Gastrocnemius medialis (tissue), 4 donors: ENCODE results near the gene CAMKK2. TPM values are rescaled to one million over a fixed set of nuclear protein-coding genes. Genes with fewer than 3 reads are reported as not detected.
"Not testable (repeated sequence)": the region's sequence is repeated elsewhere in the genome, so short reads cannot be mapped to it uniquely, and the experiment has no call there.

Experiments
- ATAC-seq, 2 donors: fragments of 150-250 bp; one replicate each; pipeline ENCODE4 v1.9.1; 2016
- DNase-seq, 2 donors: peaks; one replicate each; pipeline ENCODE4 v3.0.0-alpha.2; 2019
- H3K27ac ChIP-seq, 4 donors: fragments of 200-600 bp; sonication (generic); 1 replicate in 1 of 4; 2 replicates in 3 of 4; pipeline ENCODE4 v1.5.1; 2016 to 2018; ENCODE audit warnings: mild to moderate bottlenecking in 2 of 4, moderate library complexity in 1 of 4
- H3K27me3 ChIP-seq, 3 donors: fragments of 200-600 bp; sonication (generic) in 2 of 3; 1 replicate in 1 of 3; 2 replicates in 2 of 3; pipeline versions ENCODE4 v1.5.1 to v1.6.0; 2016 to 2019; ENCODE audit warnings: mild to moderate bottlenecking in 1 of 3, moderate library complexity in 1 of 3
- H3K36me3 ChIP-seq, 2 donors: fragments of 200-600 bp; sonication (generic) in 1 of 2; one replicate each; pipeline ENCODE4 v1.5.1; 2017 to 2018
- H3K4me1 ChIP-seq, 2 donors: fragments of 200-600 bp; sonication (generic) in 1 of 2; one replicate each; pipeline ENCODE4 v1.5.1; 2016 to 2017; ENCODE audit warnings: mild to moderate bottlenecking in 2 of 2
- H3K4me3 ChIP-seq, 4 donors: fragments of 200-600 bp; sonication (generic) in 3 of 4; 1 replicate in 1 of 4; 2 replicates in 3 of 4; pipeline ENCODE4 v1.5.1; 2016 to 2019; ENCODE audit warnings: mild to moderate bottlenecking in 2 of 4
- H3K9me3 ChIP-seq, 3 donors: fragments of 200-600 bp; sonication (generic) in 2 of 3; 1 replicate in 1 of 3; 2 replicates in 2 of 3; pipeline ENCODE4 v1.5.1; 2016 to 2019
- CTCF ChIP-seq, 5 experiments: fragments of 450-650 bp in 3 of 5; fragments of 200-600 bp in 2 of 5; sonication (generic) in 2 of 5; IDR thresholded peaks in 4 of 5; conservative IDR thresholded peaks in 1 of 5; 1 replicate in 4 of 5; 2 replicates in 1 of 5; pipeline ENCODE4 v1.5.1; 2016 to 2019; ENCODE audit warnings: antibody characterized with exemption in 5 of 5, mild to moderate bottlenecking in 3 of 5, moderate library complexity in 3 of 5
- POLR2A ChIP-seq, 2 donors: fragments of 450-650 bp; IDR thresholded peaks; one replicate each; pipeline ENCODE4 v1.6.1; 2017; ENCODE audit warnings: antibody characterized with exemption in 2 of 2, mild to moderate bottlenecking in 2 of 2, moderate library complexity in 2 of 2
- in situ Hi-C, 4 donors: fragments of 200-750 bp; cut with MboI; loops; one replicate each; pipeline versions ENCODE4 v1.15.0 to v1.8.0; 2017; ENCODE audit warnings: low sequenced_read_pairs in 4 of 4
- intact Hi-C: fragments of 100-400 bp; cut with DNase I; formaldehyde crosslinking; loops from one replicate; pipeline ENCODE4 v1.15.1; 2023; ENCODE audit warnings: low total_unique reads
- total RNA-seq, 4 donors: library from RNA; depleted of rRNA; stranded (reverse); fragments of >200 nt; gene quantifications; one replicate each; pipeline versions ENCODE4 v1.1.0 to v1.2.3, GENCODE V29; 2016

CAMKK2 gene
- total RNA-seq, 4 donors from 2014 or later, result 6.0 to 10.2 (median 7.5) TPM

- ATAC-seq, result no peak
Observed at GRCh38 chr12:121323908-121324307, 27.4 kb upstream of the CAMKK2 start.

DNA sequence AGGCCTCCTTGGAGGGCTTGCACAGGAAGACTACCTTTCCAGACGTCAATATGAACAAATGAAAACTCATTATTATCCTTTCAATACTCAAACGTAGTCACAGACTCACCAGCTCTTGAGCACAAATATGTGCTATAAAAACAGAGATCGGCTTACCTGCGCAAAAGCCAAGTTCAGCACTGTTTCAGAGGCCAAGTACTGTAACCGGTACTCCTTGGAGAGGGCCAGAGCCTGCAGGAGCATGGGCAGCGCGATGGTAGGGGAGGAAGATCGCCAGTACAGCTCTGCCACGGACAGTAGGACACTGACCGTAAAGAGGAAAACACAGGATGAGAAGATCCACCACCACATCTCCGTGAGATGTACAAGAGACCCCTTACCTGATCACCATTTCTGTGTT lies 21.6 kb upstream of the CAMKK2 start:
- Histone ChIP-seq H3K27ac (no peak overlapping the region), H3K4me1 (no peaks in the 10 kb centered on the region), H3K36me3 (peaks cover 0 to 45% of the 10 kb centered on the region in 2 donors), H3K27me3 (no peaks in the 10 kb centered on the region), H3K4me3 (no peak overlapping the region), H3K9me3 (no peaks in the 10 kb centered on the region)
- TF ChIP-seq CTCF (IDR thresholded peaks at IDR 0.05 in 4 of 5, conservative IDR thresholded peaks at IDR 0.05 in 1 of 5), result no peak
- TF ChIP-seq POLR2A (IDR thresholded peaks at IDR 0.05), result no peak
- no peak for DNase-seq
- in situ Hi-C loops (no loop called here), intact Hi-C loops (no loop called here)
- ATAC-seq, result no peak

More at GRCh38 chr12:121323908-121324307, 27.4 kb upstream of the CAMKK2 start:
- no peaks in the 10 kb centered on the region for H3K27me3 ChIP-seq
- no peak for TF ChIP-seq CTCF (IDR thresholded peaks at IDR 0.05 in 4 of 5, conservative IDR thresholded peaks at IDR 0.05 in 1 of 5)
- no peak for TF ChIP-seq POLR2A (IDR thresholded peaks at IDR 0.05)
- H3K36me3 ChIP-seq, result peaks cover 0 to 77% of the 10 kb centered on the region in 2 donors
- peaks cover 0 to 8% of the 10 kb centered on the region in 2 donors for H3K4me1 ChIP-seq
- H3K9me3 ChIP-seq, result no peaks in the 10 kb centered on the region
- in situ Hi-C loops (no loop called here), intact Hi-C loops (no loop called here)
- no peak overlapping the region for H3K27ac ChIP-seq
- no peak overlapping the region for H3K4me3 ChIP-seq
- no peak for DNase-seq

DNA sequence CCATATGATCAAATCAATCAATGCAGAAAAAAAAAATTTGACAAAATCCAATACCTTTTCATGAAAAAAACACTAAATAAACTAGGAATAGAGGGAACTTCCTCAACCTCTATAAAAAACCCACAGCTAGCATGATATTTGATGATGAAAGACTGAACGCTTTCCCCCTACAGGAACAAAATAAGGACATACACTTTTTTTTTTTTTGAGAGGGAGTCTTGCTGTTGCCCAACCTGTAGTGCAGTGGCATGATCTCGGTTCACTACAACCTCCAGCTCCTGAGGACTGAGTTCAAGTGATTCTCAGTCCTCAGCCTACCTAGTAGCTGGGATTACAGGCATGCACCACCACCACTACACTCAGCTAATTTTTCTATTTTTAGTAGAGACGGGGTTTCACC lies 17.9 kb upstream of the CAMKK2 start:
- H3K36me3 ChIP-seq, result peaks cover 0 to 37% of the 10 kb centered on the region in 2 donors
- H3K9me3 ChIP-seq, result no peaks in the 10 kb centered on the region
- no peak overlapping the region for H3K4me3 ChIP-seq
- H3K4me1 ChIP-seq, result no peaks in the 10 kb centered on the region
- DNase-seq (no peak), ATAC-seq (no peak)
- TF ChIP-seq CTCF (IDR thresholded peaks at IDR 0.05 in 4 of 5, conservative IDR thresholded peaks at IDR 0.05 in 1 of 5) (no peak), POLR2A (IDR thresholded peaks at IDR 0.05) (no peak)
- H3K27ac ChIP-seq, result no peak overlapping the region
- H3K27me3 ChIP-seq, result no peaks in the 10 kb centered on the region
- intact Hi-C loops, result no loop called here
- in situ Hi-C loops, result no loop called here

DNA sequence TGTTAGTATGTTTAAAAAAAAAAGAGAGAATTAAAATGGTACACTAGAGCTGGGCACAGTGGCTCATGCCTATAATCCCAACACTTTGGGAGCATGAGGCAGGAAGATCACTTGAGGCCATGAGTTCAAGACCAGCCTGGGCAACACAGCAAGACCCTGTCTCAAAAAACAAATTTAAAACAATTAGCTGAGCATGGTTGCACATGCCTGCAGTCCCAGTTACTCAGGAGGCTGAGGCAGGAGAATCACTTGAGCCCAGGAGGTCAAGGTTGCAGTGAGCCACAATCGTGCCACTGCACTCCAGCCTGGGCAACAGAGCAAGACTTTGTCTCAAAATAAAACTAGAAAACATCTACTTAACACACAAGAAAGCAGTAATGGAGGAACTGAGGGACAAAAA lies 13.7 kb upstream of the CAMKK2 start:
- ATAC-seq, intact Hi-C loops, DNase-seq, H3K9me3 ChIP-seq, H3K4me3 ChIP-seq, H3K4me1 ChIP-seq, H3K27ac ChIP-seq, H3K27me3 ChIP-seq, in situ Hi-C loops: not testable (repeated sequence)
- H3K36me3 ChIP-seq, result peaks cover 0 to 28% of the 10 kb centered on the region in 2 donors

- H3K4me1 ChIP-seq, in situ Hi-C loops, H3K9me3 ChIP-seq, H3K4me3 ChIP-seq, H3K27ac ChIP-seq, ATAC-seq, intact Hi-C loops, DNase-seq, H3K27me3 ChIP-seq: not testable (repeated sequence)
- peaks cover 0 to 28% of the 10 kb centered on the region in 2 donors for H3K36me3 ChIP-seq
Observed at GRCh38 chr12:121307397-121307796, 10.9 kb upstream of the CAMKK2 start.

GRCh38 chr12:121304306-121304705 lies 7.8 kb upstream of the CAMKK2 start:
- Histone ChIP-seq H3K4me1 (peaks cover 7 to 10% of the 10 kb centered on the region in 2 donors), H3K36me3 (peaks cover 0 to 14% of the 10 kb centered on the region in 2 donors), H3K4me3 (no peak overlapping the region), H3K27me3 (no peaks in the 10 kb centered on the region), H3K9me3 (no peaks in the 10 kb centered on the region), H3K27ac (no peak overlapping the region)
- no peak for DNase-seq
- ATAC-seq, result no peak
- in situ Hi-C loops, result no loop called here
- intact Hi-C loops, result no loop called here
- TF ChIP-seq CTCF (IDR thresholded peaks at IDR 0.05 in 4 of 5, conservative IDR thresholded peaks at IDR 0.05 in 1 of 5) (no peak), POLR2A (IDR thresholded peaks at IDR 0.05) (no peak)
